Ureter (tissue), 1 donor: ENCODE data around the gene PARP4. TPM values are rescaled to one million over a fixed set of nuclear protein-coding genes. Genes with fewer than 3 reads are reported as not detected.
"Not testable (repeated sequence)": the region's sequence is repeated elsewhere in the genome, so short reads cannot be mapped to it uniquely, and the experiment has no call there.

Experiments used
- DNase-seq: peaks from one replicate; pipeline ENCODE4 v3.0.0-alpha.2; 2020; ENCODE audit warnings: low spot score
- total RNA-seq: library from RNA; stranded (reverse); gene quantifications from one replicate; pipeline ENCODE4 v1.2.4, GENCODE V29; 2023
- donor health status: DM: yes; HTN: yes; CAD: no.

PARP4 gene
- 85.6 TPM for total RNA-seq

DNA sequence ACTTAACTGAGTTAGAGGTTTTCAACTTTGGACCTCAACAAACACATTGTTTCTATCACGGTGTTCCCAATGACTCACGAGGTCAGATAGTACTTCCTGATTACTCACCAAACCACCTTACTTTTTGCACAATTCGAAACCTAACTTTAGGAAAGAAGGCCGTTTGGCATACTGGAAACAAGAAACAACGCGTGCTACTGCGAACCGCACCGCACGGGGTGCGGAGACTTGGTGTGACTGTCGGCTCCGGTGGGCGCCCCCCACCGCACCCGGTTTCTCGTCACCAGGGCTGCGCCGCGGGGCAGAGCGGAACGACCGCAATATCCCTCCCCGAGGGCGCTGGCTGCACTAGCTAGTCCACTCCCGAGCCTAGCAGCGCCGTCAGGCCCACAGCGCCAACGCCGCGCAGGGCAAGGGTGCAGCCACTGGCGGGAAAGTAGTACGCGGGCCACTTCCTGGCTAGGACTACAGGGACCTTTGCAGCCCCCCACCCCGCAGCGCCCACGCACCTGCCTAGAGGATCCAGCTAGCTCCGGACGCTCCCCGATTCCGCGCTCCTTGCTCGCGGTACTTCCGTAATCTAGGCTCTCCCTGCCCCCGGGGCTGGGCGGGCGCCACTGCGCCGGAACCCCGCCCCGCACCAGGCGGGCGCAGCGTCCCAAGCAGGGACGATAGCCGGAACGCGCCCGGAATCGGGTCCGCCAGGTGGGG is at the start of gene PARP4:
Gene PARP4, minus strand, starts transcription at position 582 of the 711 bp plus-strand sequence. CDS start 9,002 bp downstream, outside the sequence.
- DNase-seq, result peak; percentile 83

DNA sequence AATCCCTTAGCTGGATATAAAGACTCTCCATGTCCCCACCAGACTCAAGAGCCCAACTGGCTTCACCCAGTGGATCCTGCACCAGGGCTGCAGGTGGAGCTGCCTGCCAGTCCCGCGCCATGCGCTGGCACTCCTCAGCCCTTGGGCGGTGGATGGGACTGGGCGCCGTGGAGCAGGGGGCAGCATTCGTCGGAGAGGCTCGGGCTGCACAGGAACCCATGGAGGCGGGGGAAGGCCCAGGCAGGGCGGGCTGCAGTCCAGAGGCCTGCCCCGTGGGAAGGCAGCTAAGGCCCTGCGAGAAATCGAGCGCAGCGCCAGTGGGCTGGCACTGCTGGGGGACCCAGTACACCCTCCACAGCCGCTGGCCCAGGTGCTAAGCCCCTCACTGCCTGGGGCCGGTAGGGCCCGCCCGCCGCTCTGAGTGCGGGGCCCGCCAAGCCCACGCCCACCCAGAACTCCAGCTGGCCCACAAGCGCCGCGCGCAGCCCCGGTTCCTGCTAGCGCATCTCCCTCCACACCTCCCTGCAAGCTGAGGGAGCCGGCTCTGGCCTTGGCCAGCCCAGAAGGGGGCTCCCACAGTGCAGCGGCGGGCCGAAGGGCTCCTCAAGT is 48.1 kb upstream of the PARP4 start:
- not testable (repeated sequence) for DNase-seq

- not testable (repeated sequence) for DNase-seq
Measured at GRCh38 chr13:24559431-24560218, 47.0 kb upstream of the PARP4 start.

- no peak for DNase-seq
Measured at GRCh38 chr13:24557081-24557480, 44.5 kb upstream of the PARP4 start.

GRCh38 chr13:24553892-24554291 is 41.3 kb upstream of the PARP4 start:
- DNase-seq, result not testable (repeated sequence)

- not testable (repeated sequence) for DNase-seq
Measured at GRCh38 chr13:24541476-24542352, 29.1 kb upstream of the PARP4 start.

- DNase-seq, result no peak
Measured at GRCh38 chr13:24541127-24541475, 28.5 kb upstream of the PARP4 start.

DNA sequence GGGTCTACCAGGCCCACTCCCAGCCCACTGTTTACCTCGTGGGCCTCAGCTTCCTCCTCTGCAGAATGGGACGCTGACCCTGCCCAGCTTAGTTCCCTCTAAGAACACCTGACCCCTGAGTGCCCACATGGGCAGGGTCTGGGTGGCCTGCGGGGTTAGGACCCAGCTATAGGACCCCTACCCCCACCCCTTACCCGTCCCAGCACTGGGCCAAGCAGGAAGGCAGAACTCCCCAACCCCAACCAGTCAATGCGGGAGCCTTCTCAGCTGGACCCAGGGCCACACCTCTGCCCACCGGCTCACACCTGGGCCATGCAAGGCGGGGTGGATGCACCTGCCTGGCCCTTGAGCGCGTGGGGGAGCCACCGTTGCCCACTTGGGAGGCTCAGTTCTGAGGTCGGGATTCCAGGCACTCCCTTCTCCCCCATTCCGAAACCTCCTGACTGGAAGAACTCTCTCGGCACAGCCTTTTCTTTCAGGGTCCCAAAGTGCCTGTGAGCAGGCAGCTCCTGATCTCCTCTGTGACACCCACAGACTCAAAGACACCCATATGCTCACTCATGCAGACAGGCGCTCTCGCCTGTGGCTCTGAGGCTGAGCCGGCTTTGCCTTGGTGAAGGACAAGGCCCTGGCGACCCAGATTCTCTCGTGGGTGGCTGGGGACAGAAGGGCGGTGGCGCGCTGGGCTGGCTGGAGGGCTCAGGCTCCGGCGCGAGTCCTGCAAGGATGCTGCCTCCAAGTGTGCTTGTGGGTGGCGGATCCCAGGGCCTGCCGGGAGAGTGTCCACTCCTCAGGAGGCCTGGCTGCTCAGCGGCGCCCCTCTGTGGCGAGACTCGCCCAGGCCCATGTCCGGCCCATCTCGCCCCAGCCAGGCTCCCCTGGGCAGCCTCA is 27.9 kb upstream of the PARP4 start:
- no peak for DNase-seq

DNA sequence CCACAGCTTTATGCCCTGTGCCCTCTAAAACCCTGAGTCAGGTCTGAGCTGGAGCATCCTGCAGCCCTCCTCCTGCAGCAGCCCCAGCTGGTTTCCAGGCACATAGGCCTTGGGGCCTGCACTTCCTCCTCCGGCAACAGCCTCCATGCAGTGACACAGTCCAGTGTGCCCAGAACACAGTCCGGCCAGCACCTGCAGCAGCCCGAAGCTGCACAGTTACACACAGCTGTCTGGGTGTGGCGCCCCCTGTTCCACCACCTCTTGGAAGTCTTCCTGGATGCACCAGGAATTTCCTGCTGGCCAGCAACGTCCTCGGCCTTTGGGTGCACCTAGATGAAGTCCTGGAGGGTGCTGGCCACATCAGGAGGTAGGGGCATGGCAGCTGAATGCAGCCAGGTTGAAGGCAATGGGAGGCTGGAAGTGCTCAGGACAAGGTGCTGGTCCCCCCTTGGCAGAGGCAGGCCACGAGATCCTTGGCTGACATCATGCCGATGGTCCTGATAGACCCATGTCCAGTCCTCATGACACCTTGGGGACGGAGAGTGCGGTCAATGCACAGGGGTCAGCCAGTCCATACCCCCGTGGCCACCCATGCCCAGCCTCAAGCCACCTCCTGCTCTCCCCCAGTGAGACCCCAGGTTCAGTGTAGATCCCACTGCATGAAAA is 27.1 kb upstream of the PARP4 start:
- no peak for DNase-seq

DNA sequence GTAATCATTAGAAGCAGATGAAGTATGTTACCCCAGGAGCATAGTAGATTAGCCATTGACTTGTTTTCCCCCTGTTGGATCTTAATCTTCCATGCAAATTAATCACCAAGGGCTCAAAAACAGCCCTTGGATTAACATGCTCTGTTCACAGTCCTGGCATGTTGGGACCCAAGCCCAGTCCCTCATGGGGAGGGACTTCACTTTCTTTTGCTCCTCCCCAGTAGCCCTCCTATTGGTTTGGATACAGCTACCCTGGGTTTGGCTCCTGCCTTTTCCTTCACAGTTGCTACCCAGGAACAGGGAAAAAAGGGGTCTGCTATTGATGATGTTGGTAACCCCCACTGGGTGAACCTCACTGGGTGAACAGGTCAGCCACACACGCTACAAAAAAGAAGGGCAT is 16.9 kb upstream of the PARP4 start:
- no peak for DNase-seq

DNA sequence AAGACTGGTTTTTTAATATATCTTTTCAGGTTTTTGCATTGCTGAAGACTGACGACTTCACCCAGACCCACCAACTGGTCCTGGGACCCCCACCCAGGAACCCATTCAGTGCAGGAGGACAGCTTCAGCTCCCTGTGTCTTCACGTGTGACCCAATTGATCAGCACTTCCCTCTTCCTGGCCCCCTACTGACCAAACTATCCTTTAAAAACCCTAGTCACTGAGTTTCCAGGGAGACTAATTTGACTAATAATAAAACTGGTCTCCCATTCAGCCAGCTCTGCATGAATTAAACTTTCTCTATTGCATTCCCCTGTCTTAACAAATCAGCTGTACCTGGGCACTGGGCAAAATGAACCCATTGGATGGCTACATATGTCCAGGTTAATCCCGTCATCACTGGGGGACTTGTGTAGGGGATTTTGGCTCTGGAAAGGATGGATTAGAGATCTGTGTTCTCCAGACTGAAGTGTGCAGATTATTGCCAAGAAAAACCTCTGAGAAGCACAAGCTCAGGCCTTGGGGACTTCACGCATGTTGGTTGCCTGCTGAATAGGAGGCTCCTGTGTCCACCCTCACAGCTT is 16.3 kb upstream of the PARP4 start:
- DNase-seq, result no peak

DNA sequence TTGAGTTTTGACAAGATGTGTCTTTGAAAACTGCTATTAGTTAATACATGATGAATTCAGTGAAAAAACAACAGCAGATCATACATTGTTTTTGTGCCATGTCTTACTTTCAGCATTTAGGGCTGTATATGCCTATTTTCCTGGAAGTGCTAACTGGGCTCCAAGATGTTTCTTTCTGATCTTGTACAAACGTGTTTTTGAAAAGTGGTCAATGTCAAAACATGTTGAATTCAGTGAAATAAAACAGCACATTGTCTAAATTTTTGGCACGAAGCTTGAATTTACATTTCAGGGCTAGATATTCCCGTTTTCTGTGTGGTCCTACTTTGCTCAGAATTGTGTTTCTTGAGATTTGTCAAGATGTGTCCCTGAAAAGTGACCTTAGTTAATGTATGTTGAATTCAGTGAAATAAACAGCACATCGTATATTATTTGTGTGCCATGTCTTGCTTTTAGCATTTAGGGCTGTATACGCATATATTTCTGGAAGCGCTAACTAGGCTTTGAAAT is 14.7 kb upstream of the PARP4 start:
- no peak for DNase-seq

DNA sequence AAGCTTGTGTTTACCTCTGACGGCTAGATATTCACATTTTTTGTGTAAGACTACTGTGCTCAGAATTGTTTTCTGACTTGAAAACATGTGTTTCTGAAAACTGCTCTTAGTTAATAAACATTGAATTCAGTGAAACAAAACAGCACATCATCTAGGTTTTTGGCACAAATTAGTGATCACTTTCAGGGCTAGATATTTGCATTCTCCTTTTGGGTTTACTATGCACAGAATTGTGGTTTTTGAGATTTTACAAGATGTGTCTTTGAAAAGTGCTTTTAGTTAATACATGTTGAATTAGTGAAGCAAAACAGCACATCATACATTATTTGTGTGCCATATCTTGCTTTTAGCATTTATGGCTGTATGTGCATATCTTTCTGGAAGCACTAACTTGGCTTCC is 8.2 kb upstream of the PARP4 start:
- no peak for DNase-seq

DNA sequence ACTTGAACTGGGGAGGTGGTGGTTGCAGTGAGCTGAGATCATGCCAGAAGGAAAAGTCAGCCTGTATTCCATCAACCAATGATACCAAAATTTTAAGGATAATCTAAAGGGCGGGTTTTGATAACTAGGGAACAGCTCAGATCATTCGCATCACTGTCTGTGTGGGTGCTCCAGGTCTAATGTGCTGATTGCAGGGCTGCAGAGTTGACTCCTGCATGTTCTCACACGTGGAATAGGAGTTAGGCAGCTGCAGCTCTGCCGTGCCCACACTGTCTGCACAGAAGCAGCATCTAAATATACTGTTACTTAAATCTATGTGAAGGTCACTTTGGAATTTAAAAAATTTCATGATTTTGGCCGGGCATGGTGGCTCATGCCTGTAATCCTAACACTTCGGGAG is 4.3 kb upstream of the PARP4 start:
- no peak for DNase-seq

DNA sequence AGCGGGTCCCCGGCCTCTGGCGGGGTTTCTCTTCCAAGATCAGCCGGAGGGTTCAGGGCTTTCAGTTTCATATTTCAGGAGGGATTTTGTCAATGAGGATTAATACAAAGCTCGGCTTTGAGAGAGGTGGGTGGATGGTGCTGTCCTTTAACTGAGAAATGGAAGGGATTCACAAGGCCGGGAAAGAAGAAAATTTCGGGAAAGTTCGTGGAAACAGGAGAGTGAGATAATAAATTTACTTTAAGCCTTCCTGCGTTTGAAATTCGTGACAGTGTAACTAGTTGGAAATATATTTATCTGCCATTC is 283 bp upstream of the PARP4 start:
- no peak for DNase-seq

- no peak for DNase-seq
Measured at GRCh38 chr13:24511816-24512196, 772 bp downstream of the PARP4 start.

DNA sequence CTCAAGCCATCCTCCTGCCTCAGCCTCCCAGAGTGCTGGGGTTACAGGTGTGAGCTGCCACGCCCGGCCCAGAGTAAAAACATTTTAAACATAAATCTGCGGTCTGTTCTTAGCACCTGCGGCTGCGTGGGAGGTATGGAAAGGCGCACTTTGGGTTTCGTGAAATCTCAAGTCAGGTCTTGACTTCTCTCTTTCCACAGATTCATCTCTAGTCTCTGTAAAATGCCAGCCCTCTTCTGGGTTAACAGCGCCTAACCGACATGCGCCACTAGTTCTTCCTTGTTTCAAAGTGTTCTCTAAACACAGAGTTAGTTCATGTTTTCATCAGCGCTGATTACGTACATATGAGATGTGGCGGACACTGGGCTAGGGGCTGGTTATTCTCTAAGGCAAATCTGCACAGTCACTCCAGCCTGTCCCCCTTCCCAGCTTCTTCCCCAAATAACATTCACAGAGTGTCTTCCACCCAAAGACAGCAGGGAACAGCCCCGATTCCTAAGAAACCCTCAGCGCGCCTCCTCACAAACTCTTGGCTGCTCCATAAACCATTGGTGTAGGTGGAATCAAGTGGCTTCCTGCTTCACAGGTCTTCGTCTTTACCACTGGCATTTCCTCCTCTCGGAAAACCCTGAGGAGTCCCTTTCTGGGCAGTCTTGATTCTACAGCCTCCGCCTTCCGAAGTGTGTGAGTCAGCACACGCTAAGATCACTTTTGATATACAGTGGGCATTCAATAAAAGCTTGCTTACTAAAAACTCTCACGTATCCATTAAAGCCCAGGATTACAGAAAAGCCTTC is 1.4 kb downstream of the PARP4 start:
- DNase-seq, result peak; percentile 50

DNA sequence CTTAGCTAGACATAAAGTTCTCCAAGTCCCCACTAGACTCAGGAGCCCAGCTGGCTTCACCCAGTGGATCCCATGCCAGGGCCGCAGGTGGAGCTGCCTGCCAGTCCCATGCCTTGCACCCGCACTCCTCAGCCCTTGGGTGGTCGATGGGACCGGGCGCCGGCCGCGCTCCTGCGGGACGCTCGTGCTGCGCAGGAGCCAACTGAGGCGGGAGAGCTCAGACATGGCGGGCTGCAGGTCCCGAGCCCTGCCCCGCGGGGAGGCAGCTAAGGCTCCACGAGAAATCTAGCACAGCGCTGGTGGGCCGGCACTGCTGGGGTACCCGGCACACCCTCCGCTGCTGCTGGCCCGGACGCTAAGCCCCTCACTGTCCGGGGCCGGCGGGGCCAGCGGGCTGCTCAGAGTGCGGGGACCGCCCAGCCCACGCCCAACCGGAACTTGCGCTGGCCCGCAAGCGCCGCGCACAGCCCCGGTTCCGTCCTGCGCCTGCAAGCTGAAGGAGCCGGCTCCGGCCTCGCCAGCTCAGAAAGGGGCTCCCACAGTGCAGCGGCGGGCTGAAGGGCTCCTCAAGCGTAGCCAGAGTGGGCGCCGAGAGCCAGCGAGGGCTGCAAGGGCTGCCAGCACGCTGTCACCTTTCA is 5.8 kb downstream of the PARP4 start:
- DNase-seq, result no peak

DNA sequence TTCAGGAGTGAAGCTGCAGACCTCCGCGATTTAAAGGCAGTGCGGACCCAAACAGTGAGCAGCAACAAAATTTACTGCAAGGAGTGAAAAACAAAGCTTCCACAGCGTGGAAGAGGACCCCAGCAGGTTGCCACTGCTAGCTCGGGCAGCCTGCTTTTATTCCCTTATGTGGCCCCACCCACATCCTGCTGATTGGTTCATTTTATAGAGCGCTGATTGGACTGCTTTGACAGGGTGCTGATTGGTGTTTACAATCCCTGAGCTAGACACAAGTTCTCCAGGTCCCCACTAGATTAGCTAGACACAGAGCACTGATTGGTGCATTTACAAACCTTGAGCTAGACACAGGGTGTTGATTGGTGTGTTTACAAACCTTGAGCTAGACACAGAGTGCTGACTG is 6.3 kb downstream of the PARP4 start:
- DNase-seq, result not testable (repeated sequence)
